ENCODE results near the gene TDRD9. TPM values are rescaled to one million over a fixed set of nuclear protein-coding genes. Genes with fewer than 3 reads are reported as not detected.

TDRD9 gene
- polyA plus RNA-seq, 3 donors = 1.5 to 6.1 (median 3.4) TPM

DNA sequence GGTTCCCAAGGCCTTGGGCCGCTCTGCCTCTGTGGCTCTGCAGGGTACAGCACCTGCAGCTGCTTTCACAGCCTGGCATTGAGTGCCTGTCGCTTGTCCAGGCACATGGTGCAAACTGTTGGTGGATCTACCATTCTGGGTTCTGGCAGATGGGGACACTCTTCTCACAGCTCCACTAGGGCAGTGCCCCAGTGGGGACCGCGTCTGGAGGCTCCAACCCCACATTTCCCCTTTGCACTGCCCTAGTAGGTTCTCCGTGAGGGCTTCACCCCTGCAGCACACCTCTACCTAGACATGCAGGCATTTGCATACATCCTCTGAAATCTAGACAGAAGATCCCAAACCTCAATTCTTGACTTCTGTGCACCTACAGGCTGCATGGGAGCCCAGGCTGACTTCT lies 138.0 kb downstream of the TDRD9 start:
- no peak for DNase-seq

DNA sequence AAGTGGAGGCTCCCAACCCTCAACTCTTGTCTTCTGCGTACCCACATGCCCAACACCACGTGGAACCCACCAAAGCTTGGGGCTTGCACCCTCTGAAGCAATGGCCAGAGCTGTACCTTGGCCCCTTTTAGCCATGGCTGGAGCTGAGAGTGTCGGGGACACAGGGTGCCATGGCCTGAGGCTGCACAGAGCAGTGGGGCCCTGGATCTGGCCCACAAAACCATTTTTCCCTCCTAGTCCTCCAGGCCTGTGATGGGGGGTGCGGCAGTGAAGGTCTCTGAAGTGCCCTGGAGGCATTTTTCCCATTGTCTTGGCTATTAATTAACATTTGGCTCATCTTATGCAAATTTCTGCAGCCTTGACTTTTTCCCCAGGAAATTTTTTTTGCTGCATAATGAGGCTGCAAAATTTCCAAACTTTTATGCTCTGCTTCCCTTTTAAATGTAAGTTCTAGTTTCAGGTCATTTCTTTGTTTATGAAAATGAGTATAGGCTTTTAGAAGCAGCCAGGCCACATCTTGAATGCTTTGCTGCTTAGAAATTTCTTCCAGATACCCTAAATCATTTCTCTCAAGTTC lies 138.6 kb downstream of the TDRD9 start:
- DNase-seq = no peak

DNA sequence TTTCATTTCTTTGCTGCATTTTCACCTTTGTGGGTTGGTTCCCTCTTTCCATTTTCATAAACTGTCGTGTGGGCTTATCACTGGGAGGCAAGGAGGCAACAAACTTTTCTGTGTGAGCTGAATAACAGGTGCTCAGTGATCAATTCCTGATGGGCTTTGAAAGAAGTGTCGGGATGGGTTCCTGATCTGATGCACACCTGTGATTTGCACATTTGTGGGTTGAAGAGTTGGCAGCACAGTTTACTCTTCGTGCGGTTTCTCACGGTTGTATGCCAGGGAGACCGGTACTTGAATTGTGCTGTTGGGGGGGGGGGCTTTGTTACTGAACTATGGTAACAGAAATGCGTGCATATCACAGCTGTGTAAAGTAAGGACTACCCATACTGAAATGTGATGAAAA lies 141.3 kb downstream of the TDRD9 start:
- no peak for DNase-seq

DNA sequence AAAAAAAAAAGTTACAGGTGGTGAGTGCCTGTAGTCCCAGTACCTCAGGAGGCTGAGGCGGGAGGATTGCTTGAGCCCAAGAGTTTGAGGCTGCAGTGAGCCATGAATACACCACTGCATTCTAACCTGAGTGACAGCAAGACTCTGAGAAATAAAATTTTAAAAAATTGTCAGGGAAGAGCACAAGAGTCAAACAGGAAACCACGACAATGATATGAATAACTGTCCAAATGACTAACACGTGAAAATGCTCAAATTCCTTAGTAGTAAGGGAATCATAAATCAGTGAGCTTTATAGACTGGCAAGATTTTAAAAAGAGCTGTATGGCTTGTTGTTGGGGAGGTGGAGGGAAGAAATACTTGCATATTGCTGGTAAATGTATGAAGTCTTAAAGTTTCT lies 144.3 kb downstream of the TDRD9 start:
- no peak for DNase-seq

DNA sequence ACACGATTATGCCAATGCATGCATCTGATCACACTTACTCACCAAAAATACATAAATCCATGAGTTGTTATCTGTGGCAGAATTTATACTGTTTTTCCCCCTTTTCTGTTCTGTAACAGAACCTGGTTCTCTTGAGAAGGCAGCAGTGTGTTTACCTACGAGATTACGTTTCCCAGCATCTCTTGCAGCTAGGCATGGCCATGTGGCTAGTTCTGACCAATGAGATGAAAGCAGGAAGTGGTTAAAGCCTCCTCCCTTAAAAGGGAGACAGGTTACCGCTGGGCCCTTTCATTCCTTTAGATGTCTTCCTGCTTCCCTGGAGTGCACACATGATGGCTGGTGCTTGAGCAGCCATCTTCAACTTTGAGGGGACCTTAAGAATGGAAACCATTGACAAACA lies 145.5 kb downstream of the TDRD9 start:
- no peak for DNase-seq

DNA sequence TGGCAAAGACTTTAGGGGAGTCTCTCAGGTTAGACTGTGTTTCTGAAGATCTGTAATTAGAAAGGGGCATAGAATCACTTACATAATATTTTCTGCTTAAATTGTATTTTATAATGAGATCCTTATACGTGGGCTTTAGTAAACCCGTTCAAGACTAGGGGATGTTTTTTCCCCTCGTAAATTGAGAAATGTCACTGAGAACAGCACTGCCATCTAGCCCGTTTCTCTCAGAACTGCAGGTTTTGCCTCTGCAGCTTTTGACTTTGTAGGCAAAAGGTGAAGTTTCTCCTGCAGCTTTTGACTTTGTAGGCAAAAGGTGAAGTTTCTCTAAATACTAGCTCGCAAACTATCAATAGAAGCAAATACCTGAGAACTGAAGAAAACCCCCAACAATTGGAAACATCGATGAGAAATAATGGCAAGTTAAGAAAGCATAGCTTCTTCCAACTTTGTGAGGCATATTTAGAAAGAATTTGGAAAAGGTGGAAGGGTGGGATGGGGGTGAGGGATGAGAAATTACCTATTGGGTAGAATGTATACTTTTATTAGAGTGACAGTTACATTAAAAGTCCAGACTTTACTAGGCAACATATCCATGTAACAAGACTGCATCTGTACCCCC lies 147.4 kb downstream of the TDRD9 start:
- no peak for DNase-seq

GRCh38 chr14:104076743-104077142 lies 148.5 kb downstream of the TDRD9 start:
- no peak for DNase-seq

DNA sequence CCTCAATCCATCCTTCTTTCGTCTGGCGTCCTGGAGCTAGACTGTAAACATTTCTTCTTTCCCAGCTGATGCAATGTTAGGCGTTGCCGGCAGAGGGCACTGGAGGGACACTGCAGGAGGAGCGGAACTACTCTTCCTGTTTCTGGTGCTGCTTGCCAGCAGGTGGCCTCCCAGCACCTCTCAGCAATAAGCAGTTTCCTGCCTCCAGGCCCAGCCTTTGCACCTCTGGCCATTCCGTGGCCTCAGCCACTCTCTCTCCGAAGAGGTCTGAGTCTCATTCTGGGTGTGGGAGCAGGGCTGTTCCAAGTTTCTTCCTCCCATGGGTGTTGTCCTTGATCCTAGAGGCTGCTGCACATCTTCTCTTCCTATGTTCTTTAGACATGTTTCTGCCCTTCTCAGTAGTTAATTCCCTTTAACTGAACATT lies 149.8 kb downstream of the TDRD9 start:
- peak; percentile 88 for DNase-seq

GRCh38 chr14:104080376-104081260 lies 152.4 kb downstream of the TDRD9 start:
- DNase-seq = no peak

GRCh38 chr14:104081261-104081835 lies 153.1 kb downstream of the TDRD9 start:
- no peak for DNase-seq

GRCh38 chr14:104081951-104082464 lies 153.8 kb downstream of the TDRD9 start:
- DNase-seq = no peak

DNA sequence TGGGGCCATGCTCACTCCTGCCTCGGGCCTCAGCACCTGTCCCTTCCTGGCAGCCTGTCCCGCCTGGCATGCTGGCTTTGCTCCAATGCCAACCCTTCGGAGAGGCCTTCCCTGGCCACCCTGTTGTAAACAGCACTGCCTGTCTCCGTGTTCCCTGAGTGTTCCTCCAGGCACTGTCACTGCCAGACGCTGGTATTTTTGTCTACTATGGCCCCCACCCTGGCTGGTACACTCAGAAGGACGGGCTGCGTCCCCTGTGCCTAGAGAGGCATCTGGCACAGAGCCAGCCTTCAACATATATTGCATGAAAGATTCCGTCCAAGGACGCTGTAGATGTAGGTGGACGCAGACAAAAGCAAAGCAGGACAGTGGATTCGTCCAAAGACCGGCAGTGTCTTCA lies 154.6 kb downstream of the TDRD9 start:
- DNase-seq = no peak

DNA sequence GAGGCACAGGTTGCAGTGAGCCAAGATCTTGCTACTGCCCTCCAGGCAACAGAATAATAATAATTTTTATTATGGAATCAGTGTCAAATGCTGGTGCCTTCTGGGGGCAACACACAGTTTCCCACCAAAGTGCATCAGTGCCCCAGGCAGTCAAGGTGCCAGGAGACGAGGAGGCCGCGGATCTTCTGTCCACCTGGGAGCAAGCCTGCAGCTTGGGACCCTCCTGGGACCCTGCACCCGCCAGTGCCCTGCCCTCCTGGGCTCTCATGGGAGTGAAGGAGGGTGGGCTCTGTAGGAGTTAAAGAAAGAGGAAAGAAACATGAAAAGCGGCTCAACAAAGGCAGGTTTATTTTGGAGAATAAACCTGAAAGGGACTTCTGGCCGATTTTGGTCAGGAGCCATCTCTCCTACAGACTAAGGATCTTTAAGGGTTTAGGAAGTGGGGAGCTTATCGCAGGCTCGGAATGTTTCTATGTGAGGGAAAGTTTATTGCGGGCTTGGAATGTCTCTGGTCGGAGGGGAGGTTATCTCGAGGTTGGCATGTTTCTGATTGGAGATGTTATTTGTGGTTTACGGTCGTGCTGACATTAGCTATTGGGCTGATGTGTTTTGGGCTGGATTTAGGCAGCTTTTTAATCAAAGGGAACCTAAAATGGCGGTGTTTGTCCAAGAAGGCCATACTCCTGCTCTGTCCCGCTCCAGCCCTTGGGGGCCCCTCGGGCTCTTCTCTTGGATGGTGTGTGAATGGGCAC lies 156.2 kb downstream of the TDRD9 start:
- peak; percentile 61 for DNase-seq

GRCh38 chr14:104085032-104085888 lies 157.0 kb downstream of the TDRD9 start, which contains the start of gene ASPG:
ASPG (plus strand) TSS chr14:104085700; CDS start chr14:104085771, 71 bp downstream.
- no peak for DNase-seq

GRCh38 chr14:104085889-104086201 lies 157.6 kb downstream of the TDRD9 start:
- no peak for DNase-seq

- no peak for DNase-seq
Observed at GRCh38 chr14:104086210-104086660, 158.0 kb downstream of the TDRD9 start.

DNA sequence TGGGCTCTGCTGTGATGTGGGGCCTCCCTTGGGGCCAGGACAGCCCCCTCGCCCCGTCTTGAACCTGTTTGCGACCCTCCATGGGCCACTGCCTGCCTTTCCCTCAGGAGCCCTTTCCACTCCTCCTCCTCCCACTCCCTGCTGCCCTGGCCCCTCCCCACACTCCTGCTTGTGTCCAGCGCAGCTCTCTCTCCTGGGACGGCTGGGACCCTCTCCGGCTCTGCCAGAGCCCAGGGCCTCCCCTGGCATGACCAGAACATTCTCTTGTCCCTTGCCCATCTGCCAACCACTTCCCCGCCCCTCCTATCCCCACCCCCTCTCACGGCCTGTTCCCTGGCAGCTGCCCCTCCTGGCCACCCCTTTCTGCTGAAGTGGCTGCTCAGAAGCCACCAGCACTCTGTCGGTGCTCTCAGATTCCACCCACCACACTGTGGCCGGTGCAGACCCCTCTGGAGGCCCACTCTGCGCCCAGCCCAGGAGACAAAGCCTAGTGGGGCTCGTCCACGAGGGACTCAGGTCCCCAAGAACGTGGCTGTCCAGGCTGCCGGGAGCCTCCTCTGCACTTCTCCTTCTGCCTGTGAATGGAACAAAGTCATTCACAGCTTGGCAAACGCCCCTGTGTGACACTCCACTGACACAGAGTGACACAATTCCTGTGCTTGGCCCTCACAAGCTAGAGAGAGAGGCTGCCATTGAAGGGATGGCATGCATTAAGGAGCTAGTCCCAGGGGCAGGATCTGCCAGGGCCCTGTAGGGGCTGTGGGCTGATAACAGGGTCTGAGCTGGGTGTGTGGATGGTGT lies 158.6 kb downstream of the TDRD9 start:
- no peak for DNase-seq

DNA sequence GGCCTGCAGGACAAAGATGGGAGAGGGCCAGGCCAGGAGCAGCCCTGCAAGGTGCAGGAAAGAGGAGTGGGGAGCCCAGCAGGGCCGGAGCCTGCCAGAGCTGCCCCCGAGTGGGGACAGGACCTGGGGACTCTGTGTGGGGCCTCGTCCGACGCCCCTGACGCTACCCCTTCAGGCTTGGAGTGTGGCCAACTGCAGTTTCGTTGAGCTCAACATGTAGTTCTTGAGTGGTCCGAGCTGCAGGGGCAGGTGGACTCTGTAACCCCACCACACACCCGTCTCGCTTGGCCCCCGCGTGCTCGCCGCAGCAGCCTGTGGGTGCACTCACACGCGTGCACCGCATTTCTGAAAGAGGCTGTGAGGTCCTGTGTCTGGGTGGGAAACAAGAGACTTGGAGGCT lies 159.2 kb downstream of the TDRD9 start:
- DNase-seq = no peak

GRCh38 chr14:104087981-104088850 lies 160.0 kb downstream of the TDRD9 start:
- DNase-seq = no peak

All from renal pelvis (tissue), 4 donors.